ENCODE results near the gene WDR26.

The WDR26 gene

GRCh38 chr1:224338150-224338838, 96.3 kb downstream of the WDR26 start:
- TF ChIP-seq TAF1 (IDR thresholded peaks at IDR 0.05; ENCODE audit: borderline replicate concordance, insufficient read depth, low read length) (no peak), SIN3A (IDR thresholded peaks at IDR 0.05; ENCODE audit: borderline replicate concordance, insufficient read depth, low read length) (no peak), FOXP2 (optimal IDR thresholded peaks at IDR 0.05; ENCODE audit: borderline replicate concordance, extremely low read depth, extremely low read length, insufficient read depth) (no peak), POLR2AphosphoS5 (IDR thresholded peaks at IDR 0.05; ENCODE audit: low read depth, low read length) (no peak)
- TF ChIP-seq, protein P1, sequence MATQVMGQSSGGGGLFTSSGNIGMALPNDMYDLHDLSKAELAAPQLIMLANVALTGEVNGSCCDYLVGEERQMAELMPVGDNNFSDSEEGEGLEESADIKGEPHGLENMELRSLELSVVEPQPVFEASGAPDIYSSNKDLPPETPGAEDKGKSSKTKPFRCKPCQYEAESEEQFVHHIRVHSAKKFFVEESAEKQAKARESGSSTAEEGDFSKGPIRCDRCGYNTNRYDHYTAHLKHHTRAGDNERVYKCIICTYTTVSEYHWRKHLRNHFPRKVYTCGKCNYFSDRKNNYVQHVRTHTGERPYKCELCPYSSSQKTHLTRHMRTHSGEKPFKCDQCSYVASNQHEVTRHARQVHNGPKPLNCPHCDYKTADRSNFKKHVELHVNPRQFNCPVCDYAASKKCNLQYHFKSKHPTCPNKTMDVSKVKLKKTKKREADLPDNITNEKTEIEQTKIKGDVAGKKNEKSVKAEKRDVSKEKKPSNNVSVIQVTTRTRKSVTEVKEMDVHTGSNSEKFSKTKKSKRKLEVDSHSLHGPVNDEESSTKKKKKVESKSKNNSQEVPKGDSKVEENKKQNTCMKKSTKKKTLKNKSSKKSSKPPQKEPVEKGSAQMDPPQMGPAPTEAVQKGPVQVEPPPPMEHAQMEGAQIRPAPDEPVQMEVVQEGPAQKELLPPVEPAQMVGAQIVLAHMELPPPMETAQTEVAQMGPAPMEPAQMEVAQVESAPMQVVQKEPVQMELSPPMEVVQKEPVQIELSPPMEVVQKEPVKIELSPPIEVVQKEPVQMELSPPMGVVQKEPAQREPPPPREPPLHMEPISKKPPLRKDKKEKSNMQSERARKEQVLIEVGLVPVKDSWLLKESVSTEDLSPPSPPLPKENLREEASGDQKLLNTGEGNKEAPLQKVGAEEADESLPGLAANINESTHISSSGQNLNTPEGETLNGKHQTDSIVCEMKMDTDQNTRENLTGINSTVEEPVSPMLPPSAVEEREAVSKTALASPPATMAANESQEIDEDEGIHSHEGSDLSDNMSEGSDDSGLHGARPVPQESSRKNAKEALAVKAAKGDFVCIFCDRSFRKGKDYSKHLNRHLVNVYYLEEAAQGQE (IDR thresholded peaks at IDR 0.05; ENCODE audit: insufficient read depth in 1 of 2, low read depth in 2 of 2, low read length in 2 of 2): no peak

All from PFSK-1 (cell line).